Activated CD8-positive, alpha-beta memory T cell treated with anti-CD3 and anti-CD28 coated beads for 1 hour (primary cell): Measurements from ENCODE around the gene SPATA12.

Experiments
- DNase-seq, 2 donors: peaks; one replicate each; pipeline ENCODE4 v3.0.0-alpha.2; 2020; ENCODE audit warnings: low read depth in 1 of 2; ENCODE audit errors: extremely low read depth in 1 of 2

Gene SPATA12, protein sequence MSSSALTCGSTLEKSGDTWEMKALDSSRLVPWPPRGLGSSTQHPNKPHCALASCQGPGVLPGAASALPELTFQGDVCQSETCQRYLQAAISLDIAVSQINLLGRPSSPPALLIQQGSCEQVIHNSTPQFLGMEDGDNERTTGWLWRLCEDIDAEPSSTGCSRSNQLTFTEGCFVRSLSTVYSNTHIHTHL

GRCh38 chr3:57060089-57060821 lies at the start of gene SPATA12:
SPATA12 (plus strand) TSS chr3:57060664; CDS start chr3:57073695, 13,031 bp downstream.
- no peak for DNase-seq

DNA sequence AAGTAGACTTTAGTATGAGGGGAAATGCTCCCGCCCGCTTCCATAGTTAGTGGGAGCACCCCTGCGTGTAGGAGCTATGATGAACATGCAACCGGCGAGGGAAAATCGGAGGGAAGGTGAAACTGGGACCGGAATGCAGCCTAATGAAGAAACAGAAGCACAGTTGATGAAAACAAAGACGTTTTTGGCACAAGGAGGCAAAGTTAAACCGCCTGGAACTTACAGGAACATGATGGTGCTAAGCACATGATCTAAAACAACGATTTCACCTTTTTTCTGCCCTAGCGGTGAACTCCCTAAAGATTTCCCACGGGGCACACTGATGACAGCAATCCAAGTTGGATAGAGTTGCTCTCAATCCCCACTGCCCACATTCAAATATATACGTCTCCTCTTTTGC lies 49.4 kb upstream of the SPATA12 start:
- DNase-seq: no peak

DNA sequence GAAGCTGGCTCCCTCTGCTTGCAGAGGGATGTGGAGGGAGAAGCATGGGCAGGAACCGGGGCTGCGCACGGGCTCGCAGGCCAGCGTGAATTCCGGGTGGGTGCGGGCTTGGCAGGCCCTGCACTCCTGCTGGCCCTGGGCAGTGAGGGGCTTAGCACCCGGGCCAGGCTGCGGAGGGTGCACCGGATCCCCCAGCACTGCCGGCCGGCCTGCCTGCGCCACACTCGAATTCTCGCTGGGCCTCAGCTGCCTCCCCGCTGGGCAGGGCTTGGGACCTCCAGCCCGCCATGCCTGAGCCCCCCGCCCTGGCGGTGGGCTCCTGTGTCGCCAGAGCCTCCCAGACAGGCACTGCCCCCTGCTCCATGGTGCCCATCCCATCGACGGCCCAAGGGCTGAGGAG lies 47.6 kb upstream of the SPATA12 start:
- DNase-seq: no peak

GRCh38 chr3:57015350-57015729 lies 45.1 kb upstream of the SPATA12 start:
- DNase-seq: no peak

DNA sequence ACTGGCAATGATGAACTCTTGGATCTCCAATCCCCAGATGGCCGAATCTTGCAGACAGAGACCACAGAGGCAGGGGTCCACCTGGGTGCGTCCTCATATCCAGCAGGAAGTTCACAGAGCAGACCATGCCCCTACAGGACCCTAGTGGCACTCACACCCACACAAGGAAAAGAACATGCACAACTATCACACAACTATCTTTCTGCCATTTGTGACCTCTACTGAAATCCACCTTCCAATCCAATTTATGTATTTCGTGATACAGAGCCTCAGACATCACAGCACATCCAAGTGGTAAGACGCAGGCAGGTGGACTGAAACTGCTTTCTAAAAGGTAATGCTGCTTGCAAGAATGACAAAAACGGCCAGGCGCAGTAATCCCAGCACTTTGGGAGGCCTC lies 44.6 kb upstream of the SPATA12 start:
- no peak for DNase-seq

- no peak for DNase-seq
These were observed 43.0 kb upstream of the SPATA12 start for GRCh38 chr3:57017459-57017845.

GRCh38 chr3:57018246-57018645 lies 42.2 kb upstream of the SPATA12 start:
- DNase-seq: no peak

GRCh38 chr3:57019057-57019456 lies 41.4 kb upstream of the SPATA12 start:
- DNase-seq: no peak

DNA sequence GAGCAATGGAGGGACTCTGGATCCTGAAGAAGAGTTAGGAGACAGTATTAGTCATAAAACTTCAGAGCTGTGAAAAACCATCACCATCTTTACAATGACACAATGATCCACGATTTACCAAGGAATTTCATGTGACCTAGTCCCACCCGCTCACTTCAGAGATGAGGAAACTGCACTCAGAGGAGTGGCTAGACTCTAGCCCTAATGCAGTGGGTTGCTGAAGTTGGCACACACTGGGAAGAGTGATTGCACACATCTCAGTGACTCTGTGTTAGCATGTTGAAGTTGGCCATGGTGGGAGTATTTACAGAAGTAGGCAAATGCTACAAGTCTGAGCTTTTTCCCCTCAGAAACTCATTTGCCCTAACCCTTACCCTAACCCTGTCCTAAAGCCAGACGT lies 35.2 kb upstream of the SPATA12 start:
- DNase-seq: no peak

DNA sequence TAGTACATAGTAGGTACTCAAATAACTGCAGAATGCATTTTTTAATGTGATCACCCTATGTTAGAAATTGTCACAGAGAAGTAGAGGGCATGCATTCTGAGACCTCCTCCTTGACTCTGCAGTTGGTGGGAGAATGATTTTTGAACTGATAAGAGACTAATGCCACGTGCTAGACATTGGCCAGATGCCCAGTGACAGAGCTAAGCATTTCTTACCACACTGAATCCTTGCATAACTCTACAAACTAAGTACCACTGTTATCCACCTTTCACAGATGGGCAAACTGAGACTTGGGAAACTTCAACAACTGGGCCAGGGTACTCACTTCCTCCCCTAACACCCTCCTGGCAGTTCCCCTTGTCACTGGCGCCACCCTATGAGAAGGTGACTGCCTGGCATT lies 33.5 kb upstream of the SPATA12 start:
- DNase-seq: no peak

- DNase-seq: no peak
These were observed 31.1 kb upstream of the SPATA12 start for GRCh38 chr3:57029383-57029782.

GRCh38 chr3:57029924-57030323 lies 30.5 kb upstream of the SPATA12 start:
- DNase-seq: no peak

GRCh38 chr3:57030721-57031120 lies 29.7 kb upstream of the SPATA12 start:
- no peak for DNase-seq

DNA sequence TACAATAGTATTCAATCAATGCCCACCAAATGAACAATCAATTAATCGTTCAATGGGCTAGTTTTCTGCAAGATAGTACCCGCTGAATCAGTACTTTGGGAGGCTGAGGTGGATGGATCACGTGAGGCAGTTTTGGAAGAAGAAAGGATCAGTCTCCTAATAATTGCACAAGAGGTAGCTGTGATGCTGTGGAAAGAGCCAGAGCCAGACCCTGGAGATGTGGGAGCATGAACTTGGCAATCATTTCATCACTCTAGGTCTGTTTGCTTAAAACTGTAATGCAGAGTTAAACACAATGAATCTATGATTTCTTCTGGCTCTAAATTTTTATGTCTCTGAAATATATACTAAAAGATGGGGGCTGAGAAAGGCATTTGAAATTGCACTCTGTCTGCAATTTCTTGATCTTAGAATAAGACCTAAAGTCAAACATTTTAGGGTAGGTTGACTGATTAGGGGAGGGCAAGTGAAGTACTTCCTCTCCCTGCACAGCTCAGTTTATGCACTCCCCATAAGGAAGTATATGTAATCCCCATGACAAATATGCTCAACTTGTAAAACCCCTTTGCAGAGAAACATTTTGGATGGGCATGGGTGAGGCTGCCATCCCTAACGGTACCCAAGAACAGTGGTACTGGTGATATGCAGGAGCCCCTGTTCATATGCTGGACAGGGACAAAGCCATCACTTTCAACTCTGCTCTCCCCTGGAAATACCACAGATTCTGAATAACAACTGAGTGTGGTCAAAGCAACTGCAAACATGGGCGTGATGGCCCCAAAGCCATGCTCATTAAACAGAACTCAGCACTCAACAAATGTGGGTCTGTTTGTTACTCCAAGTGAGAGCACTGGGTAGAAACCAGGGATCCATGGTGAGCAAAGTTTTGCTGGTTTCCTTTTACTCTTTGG lies 28.6 kb upstream of the SPATA12 start:
- no peak for DNase-seq

- DNase-seq: no peak
These were observed 23.5 kb upstream of the SPATA12 start for GRCh38 chr3:57036952-57037351.

GRCh38 chr3:57038466-57039164 lies 21.8 kb upstream of the SPATA12 start:
- no peak for DNase-seq

DNA sequence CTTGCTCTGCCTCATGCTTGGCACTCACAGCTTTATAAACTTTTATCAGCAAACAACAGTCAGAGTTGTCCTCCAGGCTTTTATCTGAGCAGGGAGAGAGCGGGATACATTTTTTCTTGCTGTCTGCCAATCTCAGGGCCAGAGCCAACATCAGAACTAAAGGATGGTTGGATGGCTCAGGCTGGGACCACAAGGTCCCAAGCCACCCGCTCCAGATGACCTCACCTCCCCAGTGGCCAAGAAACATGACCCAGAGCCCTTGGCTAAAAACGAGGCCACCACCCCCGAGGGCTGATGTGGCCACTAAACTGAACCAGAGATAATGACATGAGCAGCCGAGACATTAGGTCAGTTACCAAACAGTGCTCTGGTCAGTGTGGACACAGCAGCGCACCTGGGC lies 18.8 kb upstream of the SPATA12 start:
- no peak for DNase-seq

DNA sequence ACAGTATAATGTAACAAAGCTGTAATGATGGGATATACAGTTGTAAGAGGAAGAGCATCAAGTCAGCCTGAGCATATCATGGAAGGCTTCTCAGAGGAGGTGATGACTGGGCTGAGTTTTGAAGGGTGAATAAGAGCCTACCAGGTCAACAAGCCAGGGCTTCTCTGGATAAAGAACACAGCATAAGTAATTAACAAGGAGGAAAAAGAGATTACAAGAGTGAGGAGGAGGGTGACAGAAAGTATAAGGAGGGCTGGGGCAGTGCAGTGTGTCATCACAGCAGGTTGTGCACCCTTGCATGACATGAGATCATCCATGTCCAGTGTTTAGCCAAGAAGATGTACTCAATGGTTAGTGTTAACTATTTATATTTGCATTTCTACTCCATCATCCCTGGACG lies 16.9 kb upstream of the SPATA12 start:
- no peak for DNase-seq

DNA sequence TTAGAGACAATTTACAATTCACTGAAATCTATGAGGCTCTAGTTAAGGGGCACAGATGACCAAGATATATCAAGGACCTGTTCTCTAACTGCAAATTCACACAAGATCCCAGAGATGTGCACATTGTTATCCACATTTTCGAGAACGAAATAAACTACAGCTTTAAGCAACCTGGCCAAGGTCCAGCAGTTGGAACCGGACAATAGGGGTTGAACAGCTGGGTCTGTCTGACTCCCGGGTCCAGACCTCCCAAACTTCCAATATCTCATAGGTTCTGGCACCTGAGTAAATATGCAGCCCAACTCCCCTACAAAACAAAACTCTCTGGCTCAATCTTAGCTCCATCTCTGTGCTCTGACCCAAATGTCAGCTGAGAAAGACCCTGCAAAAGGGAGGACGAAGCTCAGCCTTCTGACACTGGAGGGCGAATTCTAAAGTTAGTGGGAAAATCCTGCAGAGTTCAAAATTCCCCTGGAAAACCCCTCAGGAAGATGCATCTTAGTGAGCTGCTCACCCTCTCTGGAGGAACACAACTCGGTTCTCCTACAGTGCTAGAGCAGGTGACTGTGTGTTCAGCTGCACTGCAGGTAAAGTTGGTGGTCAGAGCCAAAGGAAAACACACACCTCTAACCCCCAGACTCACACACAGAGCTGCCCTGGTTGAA lies 14.2 kb upstream of the SPATA12 start:
- no peak for DNase-seq

DNA sequence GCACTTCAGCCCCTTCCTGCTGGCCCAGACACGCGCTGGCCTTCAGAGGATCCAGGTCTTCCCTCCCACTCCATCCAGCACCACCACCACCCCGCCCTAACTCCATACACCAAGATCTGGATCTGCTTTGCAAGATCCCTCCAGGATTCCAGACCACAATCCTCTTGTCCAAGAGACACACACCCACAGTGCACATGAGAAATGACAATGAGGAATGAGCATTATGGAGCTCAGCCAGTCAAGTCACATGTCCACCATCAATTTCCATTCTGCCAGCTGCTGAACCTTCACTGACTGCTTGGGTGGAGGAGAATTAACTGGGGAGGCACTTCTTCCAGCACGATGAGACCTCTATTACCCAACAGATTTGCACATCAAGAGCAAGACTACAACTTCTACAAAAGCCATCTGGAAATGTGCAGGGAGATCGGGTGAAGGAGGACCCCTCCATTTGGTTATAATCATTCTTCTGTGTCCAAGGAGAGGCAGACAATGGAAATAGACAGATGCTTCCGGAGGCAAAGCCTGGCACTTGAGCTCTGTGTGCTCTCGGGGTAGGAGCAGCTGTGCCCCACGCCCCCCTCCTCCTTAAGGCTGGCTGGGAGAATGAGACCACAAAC lies 12.3 kb upstream of the SPATA12 start:
- no peak for DNase-seq
